HepG2 (cell line): ENCODE results near the gene DDI2. TPM values are rescaled to one million over a fixed set of nuclear protein-coding genes. Genes with fewer than 3 reads are reported as not detected.
A peak's percentile ranks its signal among the peaks of the same experiment; 100 is the strongest.

Source experiments
- ATAC-seq: fragments of 200-7000 bp; cut with Tn5 transposase; 3 replicates; pipeline ENCODE4 v1.9.1; 2020; ENCODE audit warnings: mild to moderate bottlenecking, moderate library complexity
- BruUV-seq: library from RNA; stranded (reverse); fragments of 400-500 nt; replicated peaks from 2 replicates; lab custom pipeline; 2021; lab: Mats Ljungman, UMichigan
- CTCF ChIA-PET: fragments of 300-600 bp; formaldehyde crosslinking; extraction: SDS; loops from one replicate; lab custom pipeline; 2021; ENCODE audit warnings: low total read pairs, inconsistent platforms, low intra/inter-chr PET ratio; lab: Yijun Ruan, JAX
- POLR2A ChIA-PET: fragments of 350-600 bp; sonication (Branson Sonifier 250); formaldehyde crosslinking; loops from one replicate; lab custom pipeline; 2020; ENCODE audit warnings: antibody characterized with exemption, inconsistent platforms; lab: Yijun Ruan, JAX
- DNase-seq: peaks from one replicate; pipeline ENCODE4 v3.0.0-alpha.2; 2015; ENCODE audit warnings: low spot score
- FAIRE-seq: peaks from 3 replicates; lab custom pipeline; 2011; peaks lifted over from hg19 to GRCh38; lab: Jason Lieb, UNC
- H2AFZ ChIP-seq: one replicate; pipeline ENCODE4 v1.6.1; 2011; ENCODE audit warnings: low read length, inconsistent platforms
- H3K27ac ChIP-seq: fragments of 300-600 bp; 3 replicates; pipeline ENCODE4 v1.8.0; 2011; ENCODE audit warnings: mixed run types, mild to moderate bottlenecking, mixed read lengths, low read length, inconsistent platforms; ENCODE audit not compliant: insufficient read depth; ENCODE audit errors: extremely low read length
- H3K27me3 ChIP-seq, 2 experiments: fragments of 200-600 bp in 1 of 2; 2 replicates in 1 of 2; 3 replicates in 1 of 2; pipeline versions ENCODE4 v1.6.0 to v1.8.0; 2011; ENCODE audit warnings: low read length in 2 of 2, mild to moderate bottlenecking in 2 of 2, moderate library complexity in 2 of 2, inconsistent platforms in 1 of 2; ENCODE audit not compliant: insufficient read depth in 2 of 2, control insufficient read depth in 1 of 2
- H3K36me3 ChIP-seq, 2 experiments: fragments of 200-600 bp in 1 of 2; replicated peaks in 1 of 2; 2 replicates in 1 of 2; 3 replicates in 1 of 2; pipeline versions ENCODE4 v1.5.1 to v1.8.0; 2011; ENCODE audit warnings: low read length in 2 of 2, inconsistent platforms in 1 of 2; ENCODE audit not compliant: insufficient read depth in 2 of 2, control insufficient read depth in 1 of 2
- H3K4me1 ChIP-seq: 2 replicates; pipeline ENCODE4 v1.5.1; 2012; ENCODE audit warnings: low read length, inconsistent platforms; ENCODE audit not compliant: insufficient read depth
- H3K4me2 ChIP-seq: 2 replicates; pipeline ENCODE4 v1.6.0; 2011; ENCODE audit warnings: low read depth, low read length, inconsistent platforms
- H3K4me3 ChIP-seq, 3 experiments: fragments of 200-600 bp in 1 of 3; sonication (generic), shearing (Covaris generic) in 1 of 3; replicated peaks in 1 of 3; 2 replicates each; pipeline ENCODE4 v1.5.1; 2011 to 2016; ENCODE audit warnings: low read length in 3 of 3, inconsistent platforms in 2 of 3, low read depth in 2 of 3, mild to moderate bottlenecking in 2 of 3, control low read depth in 1 of 3, mixed read lengths in 1 of 3; ENCODE audit not compliant: insufficient read depth in 1 of 3
- H3K79me2 ChIP-seq: one replicate; pipeline ENCODE4 v1.6.1; 2011; ENCODE audit warnings: low read length, inconsistent platforms; ENCODE audit not compliant: insufficient read depth
- H3K9ac ChIP-seq: 2 replicates; pipeline ENCODE4 v1.6.0; 2011; ENCODE audit warnings: mild to moderate bottlenecking, low read depth, low read length, inconsistent platforms; ENCODE audit not compliant: insufficient read depth
- H3K9me3 ChIP-seq: 2 replicates; pipeline ENCODE4 v1.5.1; 2012; ENCODE audit warnings: mild to moderate bottlenecking, low read length
- H4K20me1 ChIP-seq: 2 replicates; pipeline ENCODE4 v1.6.0; 2011; ENCODE audit warnings: inconsistent platforms, mild to moderate bottlenecking, low read length, moderate library complexity; ENCODE audit not compliant: insufficient read depth
- CBX5 ChIP-seq: sonication (generic); formaldehyde crosslinking; IDR thresholded peaks from 2 replicates; pipeline ENCODE4 v1.4.0; 2020; ENCODE audit warnings: missing genetic modification reagents, borderline replicate concordance
- CC2D1A ChIP-seq: sonication (generic); formaldehyde crosslinking; IDR thresholded peaks from 2 replicates; pipeline ENCODE4 v1.8.1; 2023; ENCODE audit warnings: mild to moderate bottlenecking, missing genetic modification reagents
- CEBPZ ChIP-seq: IDR thresholded peaks from 2 replicates; pipeline ENCODE4 v1.6.1; 2012; ENCODE audit warnings: low read length, improper control_type of control experiment
- CENPX ChIP-seq: sonication (generic); formaldehyde crosslinking; IDR thresholded peaks from 2 replicates; pipeline ENCODE4 v1.9.0; 2021; ENCODE audit warnings: mild to moderate bottlenecking, missing genetic modification reagents, moderate library complexity
- ELF3 ChIP-seq: IDR thresholded peaks from 2 replicates; pipeline ENCODE4 v1.6.1; 2016; ENCODE audit warnings: missing genetic modification reagents, missing compliant biosample characterization
- FOXM1 ChIP-seq: sonication (generic); formaldehyde crosslinking; IDR thresholded peaks from 2 replicates; pipeline ENCODE4 v1.5.0; 2020; ENCODE audit warnings: missing genetic modification reagents
- HNF1A ChIP-seq, 2 experiments: sonication (generic) in 1 of 2; formaldehyde crosslinking in 1 of 2; IDR thresholded peaks; 2 replicates each; pipeline versions ENCODE4 v1.4.0 to v1.6.1; 2016 to 2020; ENCODE audit warnings: borderline replicate concordance in 1 of 2, low read depth in 1 of 2, mild to moderate bottlenecking in 1 of 2, missing genetic modification reagents in 1 of 2
- HNRNPL ChIP-seq: fragments of 200-400 bp; formaldehyde crosslinking; IDR thresholded peaks from 2 replicates; pipeline ENCODE4 v1.6.1; 2017; ENCODE audit warnings: mild to moderate bottlenecking, low read depth, low read length
- KDM2A ChIP-seq: sonication (generic); formaldehyde crosslinking; IDR thresholded peaks from 2 replicates; pipeline ENCODE4 v1.4.0; 2020; ENCODE audit warnings: low read depth, missing genetic modification reagents, borderline replicate concordance
- KLF15 ChIP-seq: sonication (generic); formaldehyde crosslinking; IDR thresholded peaks from 2 replicates; pipeline ENCODE4 v1.8.1; 2023; ENCODE audit warnings: borderline replicate concordance, mild to moderate bottlenecking, inconsistent platforms, missing genetic modification reagents, mixed read lengths
- MTF1 ChIP-seq: sonication (generic); formaldehyde crosslinking; IDR thresholded peaks from 2 replicates; pipeline ENCODE4 v1.5.0; 2020; ENCODE audit warnings: missing genetic modification reagents
- NR2F1 ChIP-seq, 2 experiments: fragments of 450-650 bp in 1 of 2; formaldehyde crosslinking in 1 of 2; IDR thresholded peaks; 2 replicates each; pipeline versions ENCODE4 v1.5.0 to v1.6.1; 2016 to 2020; ENCODE audit warnings: mild to moderate bottlenecking in 1 of 2, missing compliant biosample characterization in 1 of 2, missing genetic modification reagents in 1 of 2, moderate library complexity in 1 of 2
- POLR2G ChIP-seq: fragments of 200-400 bp; formaldehyde crosslinking; IDR thresholded peaks from 2 replicates; pipeline ENCODE4 v1.6.1; 2018; ENCODE audit warnings: mild to moderate bottlenecking, low read depth, low read length, moderate library complexity
- RBM22 ChIP-seq: fragments of 200-400 bp; formaldehyde crosslinking; optimal IDR thresholded peaks from 2 replicates; pipeline ENCODE3; 2017; ENCODE audit warnings: mild to moderate bottlenecking, low read length, moderate library complexity
- ZC3H13 ChIP-seq: sonication (generic); formaldehyde crosslinking; IDR thresholded peaks from 2 replicates; pipeline ENCODE4 v1.8.1; 2023; ENCODE audit warnings: mild to moderate bottlenecking, missing genetic modification reagents, moderate library complexity
- ZNF282 ChIP-seq: fragments of 450-650 bp; IDR thresholded peaks from 2 replicates; pipeline ENCODE4 v1.6.1; 2018; ENCODE audit not compliant: partially characterized antibody
- ZNF501 ChIP-seq: sonication (generic); formaldehyde crosslinking; IDR thresholded peaks from 2 replicates; pipeline ENCODE4 v1.5.1; 2020; ENCODE audit warnings: mild to moderate bottlenecking, moderate library complexity, missing genetic modification reagents
- ZNF557 ChIP-seq: sonication (generic); formaldehyde crosslinking; IDR thresholded peaks from 2 replicates; pipeline ENCODE4 v1.4.0; 2020; ENCODE audit warnings: missing genetic modification reagents
- WGBS: methylation state at CpG from one replicate; pipeline ENCODE4 v1.1.6; 2017; ENCODE audit warnings: low lambda C conversion rate; 5-methylcytosine and 5-hydroxymethylcytosine counted together
- in situ Hi-C: cut with HindIII; loops from 2 replicates; pipeline ENCODE4 v1.10.0; 2017; ENCODE audit warnings: low pct_unique_long_range_greater_than_20kb; ENCODE audit not compliant: extremely low pct_ligation_motif_present
- intact Hi-C: fragments of 100-400 bp; cut with micrococcal nuclease; formaldehyde crosslinking; loops from one replicate; pipeline ENCODE4 v1.10.0; 2022; ENCODE audit not compliant: unreplicated experiment
- polyA plus RNA-seq, 8 experiments: library from polyadenylated mRNA; depleted of rRNA in 3 of 8; stranded (reverse) in 7 of 8; unstranded in 1 of 8; fragments of >200 nt; fragmentation: Illumina TruSeq in 4 of 8; extraction: Trizol in 4 of 8; gene quantifications; 2 replicates each; pipeline versions ENCODE4 v1.2.1 to v1.2.3, GENCODE V29; 2011 to 2016; ENCODE audit warnings: low read depth in 4 of 8, missing spikeins in 1 of 8, mixed read lengths in 1 of 8; ENCODE audit not compliant: insufficient read depth in 1 of 8
- total RNA-seq, 5 experiments: library from RNA; depleted of rRNA; stranded (reverse); fragments of >200 nt; fragmentation: Illumina TruSeq; extraction: Trizol; gene quantifications; 2 replicates each; pipeline ENCODE4 v1.2.3, GENCODE V29; 2016; ENCODE audit warnings: low read depth in 1 of 5

DDI2 gene
- total and polyA plus RNA-seq, 2 of the 13 experiments (the other 11 are each of a cell fraction or from before 2014, with no cell fraction given) = 8.5 to 25.7 TPM

- no peak for TF ChIP-seq NR2F1 (CRISPR knock-in tag; IDR thresholded peaks at IDR 0.05)
- TF ChIP-seq CC2D1A = no peak
- no peak for TF ChIP-seq FOXM1 (CRISPR knock-in tag)
- no peak for TF ChIP-seq ZNF501
- TF ChIP-seq KDM2A = peak; percentile 15; the same call in 1 of the 2 replicates
- no peak for TF ChIP-seq KLF15 (CRISPR knock-in tag)
- TF ChIP-seq CENPX = no peak
- no peak for TF ChIP-seq MTF1
- no peak for TF ChIP-seq ZNF557
- no peak for TF ChIP-seq HNRNPL
- peak; percentile 65 for TF ChIP-seq POLR2G
- TF ChIP-seq CBX5 (CRISPR knock-in tag) = no peak
- TF ChIP-seq ELF3 (CRISPR knock-in tag) = no peak
- peak; percentile 66 for TF ChIP-seq RBM22
- TF ChIP-seq ZC3H13 (CRISPR knock-in tag) = peak; percentile 16; the same call in 1 of the 2 replicates
- TF ChIP-seq, all 625 proteins: peak for 4
These were observed 52.6 kb downstream of the DDI2 start (continued) for GRCh38 chr1:15669864-15670263.

GRCh38 chr1:15671430-15671829 lies 54.2 kb downstream of the DDI2 start:
- Histone ChIP-seq H3K9me3 (no peaks in the 10 kb centered on the region), H3K27me3 (no peaks in the 10 kb centered on the region), H3K4me3 (no peak overlapping the region), H3K27ac (no peak overlapping the region), H3K9ac (no peak overlapping the region), H3K4me1 (peaks cover 12% of the 10 kb centered on the region; the same call in 1 of the 2 replicates), H2AFZ (no peak overlapping the region), H3K79me2 (no peaks in the 10 kb centered on the region), H3K4me2 (no peak overlapping the region), H4K20me1 (no peaks in the 10 kb centered on the region), H3K36me3 (no peaks in the 10 kb centered on the region)
- ChIA-PET CTCF (no interaction called here), POLR2A (interaction anchor here (1.8 kb wide), 1 partner anchor 53 kb away, joined by 10 read pairs; no protein-coding TSS in a partner anchor)
- no TSS peak for BruUV-seq
- ATAC-seq (no peak; the same call in 2 of the 3 replicates), FAIRE-seq (no peak), DNase-seq (no peak)
- in situ Hi-C loops = no loop called here
- intact Hi-C loops = no loop called here
- WGBS = 91% methylated on average over 2 of the region's 2 CpGs
- no peak for TF ChIP-seq CEBPZ
- TF ChIP-seq HNF1A (IDR thresholded peaks at IDR 0.05; ENCODE audit: low read depth) = no peak
- TF ChIP-seq HNF1A (CRISPR knock-in tag; IDR thresholded peaks at IDR 0.05; ENCODE audit: borderline replicate concordance) = no peak
- TF ChIP-seq ZNF282 = no peak
